Measurements from ENCODE around the gene RUNX1.
"Not testable (repeated sequence)": the region's sequence is repeated elsewhere in the genome, so short reads cannot be mapped to it uniquely, and the experiment has no call there.

RUNX1 gene

GRCh38 chr21:34966881-34967280 is 82.2 kb downstream of the RUNX1 start:
- not testable (repeated sequence) for DNase-seq

GRCh38 chr21:34965200-34966174 is 83.6 kb downstream of the RUNX1 start:
- no peak for DNase-seq

DNA sequence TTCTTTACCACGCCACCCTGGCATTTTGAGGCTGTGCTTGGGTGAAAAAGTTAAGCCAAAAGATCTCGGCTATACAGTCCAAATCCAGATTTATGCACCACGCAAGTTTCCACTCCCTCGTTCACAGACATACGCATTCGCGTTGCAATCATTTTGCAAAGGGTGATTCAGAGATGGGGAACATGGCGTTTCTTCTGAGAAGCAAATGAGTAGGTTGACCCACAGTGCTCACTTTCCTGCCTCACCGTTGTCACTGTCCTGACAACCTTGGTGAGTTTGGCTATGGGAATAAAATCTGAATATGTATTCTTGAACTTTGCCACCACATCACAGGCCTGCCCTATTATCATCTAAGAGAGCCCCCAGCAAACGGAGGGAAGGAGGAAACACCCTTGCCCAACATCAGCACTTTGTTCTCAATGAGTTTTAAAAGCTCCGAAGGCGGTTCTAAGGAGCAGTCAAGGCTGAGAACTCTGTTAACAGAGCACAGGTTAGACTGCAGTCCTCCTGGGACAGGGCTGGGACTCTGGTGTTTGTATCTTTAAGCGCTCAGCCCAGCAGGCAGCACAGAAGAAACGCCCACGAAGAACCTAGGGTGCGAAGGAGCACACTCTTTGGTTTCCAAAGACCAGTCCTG is 86.4 kb downstream of the RUNX1 start:
- no peak for DNase-seq

- DNase-seq, result no peak
These were observed 87.0 kb downstream of the RUNX1 start for GRCh38 chr21:34962136-34962535.

DNA sequence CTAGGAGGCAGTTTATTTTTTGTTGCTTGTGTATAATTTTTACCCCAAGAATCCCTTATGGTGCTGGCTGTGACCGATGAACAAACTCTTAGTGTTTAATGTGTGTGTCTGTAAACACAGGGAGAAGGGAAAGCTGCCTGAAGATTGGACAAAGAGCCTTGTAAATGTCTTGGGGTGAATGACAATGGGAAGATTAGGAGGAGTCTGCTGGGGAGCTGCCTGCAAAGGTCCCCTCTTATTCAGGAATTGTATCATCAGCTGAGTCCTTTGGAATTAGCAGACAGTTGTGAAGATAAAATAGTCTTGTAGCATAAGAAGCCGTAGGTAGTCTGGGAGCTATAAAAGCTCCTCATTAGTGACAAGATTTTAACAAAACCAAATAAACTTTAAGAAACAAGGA is 88.4 kb downstream of the RUNX1 start:
- DNase-seq, result no peak

DNA sequence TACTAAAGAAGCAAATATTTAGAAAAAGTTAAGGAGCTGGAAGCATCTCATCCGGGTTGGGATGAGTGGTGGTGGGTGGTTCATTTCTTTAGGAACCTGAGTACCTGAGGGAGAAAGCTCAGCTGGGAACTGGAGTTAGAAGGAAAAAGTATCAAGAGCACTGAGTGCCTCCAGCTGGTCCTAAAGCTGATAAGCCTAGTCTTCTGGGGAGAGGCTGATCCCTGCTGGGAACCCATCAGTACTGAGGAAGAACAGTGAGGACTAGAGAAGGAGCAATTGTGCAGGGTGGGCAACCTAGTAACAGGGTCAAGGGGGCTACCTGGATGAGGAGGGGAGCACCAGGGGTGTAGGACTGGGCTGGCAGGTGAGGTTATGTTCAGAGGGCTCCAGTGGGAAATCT is 89.5 kb downstream of the RUNX1 start:
- no peak for DNase-seq

DNA sequence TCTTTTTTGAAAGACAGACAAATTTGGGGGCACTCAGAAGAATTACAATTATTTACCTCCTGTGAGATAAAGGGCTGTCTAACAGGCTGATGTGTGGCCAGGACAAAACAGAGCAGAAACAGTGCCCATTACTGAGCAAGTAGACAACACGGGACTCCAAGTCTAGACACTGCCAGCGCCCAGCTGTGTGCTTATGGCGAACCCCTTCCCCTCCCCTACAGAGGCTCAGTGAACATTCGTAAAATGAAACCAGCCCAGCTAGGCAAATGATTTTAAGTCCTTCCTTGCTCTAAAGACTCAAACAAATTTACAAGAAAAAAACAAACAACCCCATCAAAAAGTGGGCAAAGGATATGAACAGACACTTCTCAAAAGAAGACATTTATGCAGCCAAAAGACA is 91.1 kb downstream of the RUNX1 start:
- no peak for DNase-seq

DNA sequence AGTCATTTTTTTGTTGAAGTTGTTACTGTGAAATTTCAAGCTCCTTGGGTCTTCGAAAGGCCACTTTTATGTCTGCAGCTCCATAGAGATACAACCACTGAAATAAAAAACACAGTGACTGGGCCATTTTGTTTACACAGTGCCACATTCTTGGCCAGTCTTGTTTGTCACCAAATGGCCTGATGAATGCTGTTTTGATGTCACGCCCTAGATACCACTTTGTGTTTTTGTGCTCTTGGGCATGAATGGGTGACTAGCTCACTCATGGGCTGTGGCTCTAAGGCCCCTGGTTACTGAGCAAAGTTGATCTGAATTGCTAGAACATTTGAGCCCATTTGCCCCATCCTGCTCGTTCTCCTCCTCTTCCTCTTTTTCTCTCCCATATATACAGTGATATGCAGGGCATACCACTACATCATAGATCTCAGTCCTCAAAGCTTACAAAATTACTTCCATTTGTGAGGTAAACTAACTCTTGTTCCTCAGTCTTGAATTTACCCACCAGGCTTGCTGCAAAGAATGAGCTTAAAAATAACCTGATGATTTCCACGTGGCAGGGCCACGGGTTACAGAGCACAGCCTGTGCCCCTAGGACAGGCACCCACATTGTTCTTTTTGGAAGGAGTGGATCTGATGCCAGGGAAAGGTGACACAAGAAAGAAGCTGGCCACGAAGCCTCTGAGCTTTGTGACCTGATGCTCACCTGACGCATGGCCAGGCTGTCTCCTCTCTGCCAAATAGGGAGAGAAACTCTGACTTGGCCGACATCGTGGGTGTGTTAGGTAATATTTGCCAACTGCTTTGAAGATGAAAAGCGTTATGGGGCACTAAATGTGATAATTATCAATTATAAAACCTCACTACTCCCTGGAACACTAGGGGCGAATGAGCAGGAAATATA is 92.4 kb downstream of the RUNX1 start:
- no peak for DNase-seq

DNA sequence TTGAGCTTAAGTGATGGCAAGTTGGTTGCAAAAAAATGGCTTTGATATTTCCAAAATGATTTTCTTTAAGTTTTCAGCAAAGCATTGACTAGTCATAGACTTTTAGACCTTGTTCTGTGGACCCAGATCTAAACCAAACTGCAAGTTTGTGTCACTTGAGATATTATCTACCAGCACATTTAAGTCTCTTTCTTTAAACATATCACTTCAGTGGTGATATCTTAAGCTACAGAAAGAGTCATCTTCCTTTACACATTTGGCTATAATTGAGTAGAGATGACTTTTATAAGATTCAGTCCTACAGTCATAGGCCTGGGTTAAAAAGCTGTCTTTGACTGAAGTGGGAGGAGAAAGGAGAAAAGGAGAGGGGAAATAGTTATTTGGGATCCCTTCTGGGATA is 95.2 kb downstream of the RUNX1 start:
- DNase-seq, result no peak

DNA sequence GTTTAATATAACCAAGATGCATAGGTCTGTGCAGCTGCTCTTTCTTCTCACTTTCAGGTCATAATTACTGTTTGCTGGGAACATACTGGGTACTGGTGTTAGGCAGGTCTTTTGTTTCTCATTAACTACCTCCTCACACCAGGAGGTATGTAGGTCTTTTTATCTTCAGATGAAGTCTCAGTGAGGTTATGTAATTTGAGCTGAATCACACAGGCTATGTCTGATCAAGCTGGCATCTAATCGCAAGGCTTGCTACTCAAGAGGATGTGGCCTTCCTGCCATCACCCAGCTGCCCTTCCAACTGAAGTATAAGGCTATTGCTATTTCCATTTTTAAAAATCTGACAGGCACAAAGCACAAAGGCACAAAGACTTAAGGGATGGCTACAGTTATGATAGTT is 96.4 kb downstream of the RUNX1 start:
- DNase-seq, result peak; percentile 24

DNA sequence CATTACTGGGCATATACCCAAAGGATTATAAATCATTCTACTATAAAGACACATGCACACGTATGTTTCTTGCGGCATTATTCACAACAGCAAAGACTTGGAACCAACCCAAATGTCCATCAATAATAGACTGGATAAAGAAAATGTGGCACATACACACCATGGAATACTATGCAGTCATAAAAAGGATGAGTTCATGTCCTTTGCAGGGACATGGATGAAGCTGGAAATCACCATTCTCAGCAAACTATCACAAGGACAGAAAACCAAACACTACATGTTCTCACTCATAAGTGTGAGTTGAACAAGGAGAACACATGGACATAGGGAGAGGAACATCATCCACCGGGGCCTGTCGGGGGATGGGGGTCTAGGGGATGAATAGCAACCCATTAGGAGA is 97.2 kb downstream of the RUNX1 start:
- DNase-seq, result not testable (repeated sequence)

GRCh38 chr21:34950980-34951379 is 98.1 kb downstream of the RUNX1 start:
- DNase-seq, result peak; percentile 0

- DNase-seq, result no peak
These were observed 99.6 kb downstream of the RUNX1 start for GRCh38 chr21:34949499-34949898.

GRCh38 chr21:34949030-34949429 is 100.1 kb downstream of the RUNX1 start:
- DNase-seq, result no peak

DNA sequence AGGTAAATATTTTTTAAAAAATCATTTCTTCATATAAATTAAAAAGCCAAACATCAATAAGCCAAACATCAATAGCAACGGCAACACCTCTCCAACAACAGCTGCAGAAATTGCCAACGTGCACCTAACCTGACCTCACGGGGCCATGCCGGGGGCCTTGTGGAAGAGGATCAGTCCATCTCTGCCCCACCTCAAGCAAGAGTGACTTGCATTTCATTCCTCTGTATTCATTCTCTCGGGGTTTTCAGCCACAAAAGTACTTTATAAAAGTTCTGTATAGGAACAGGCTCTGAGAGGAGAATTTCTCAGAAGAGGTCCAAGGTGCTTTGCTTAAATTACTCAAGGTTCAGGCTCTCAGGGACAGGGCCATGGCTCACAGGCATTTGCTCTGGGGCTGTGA is 100.9 kb downstream of the RUNX1 start:
- no peak for DNase-seq

DNA sequence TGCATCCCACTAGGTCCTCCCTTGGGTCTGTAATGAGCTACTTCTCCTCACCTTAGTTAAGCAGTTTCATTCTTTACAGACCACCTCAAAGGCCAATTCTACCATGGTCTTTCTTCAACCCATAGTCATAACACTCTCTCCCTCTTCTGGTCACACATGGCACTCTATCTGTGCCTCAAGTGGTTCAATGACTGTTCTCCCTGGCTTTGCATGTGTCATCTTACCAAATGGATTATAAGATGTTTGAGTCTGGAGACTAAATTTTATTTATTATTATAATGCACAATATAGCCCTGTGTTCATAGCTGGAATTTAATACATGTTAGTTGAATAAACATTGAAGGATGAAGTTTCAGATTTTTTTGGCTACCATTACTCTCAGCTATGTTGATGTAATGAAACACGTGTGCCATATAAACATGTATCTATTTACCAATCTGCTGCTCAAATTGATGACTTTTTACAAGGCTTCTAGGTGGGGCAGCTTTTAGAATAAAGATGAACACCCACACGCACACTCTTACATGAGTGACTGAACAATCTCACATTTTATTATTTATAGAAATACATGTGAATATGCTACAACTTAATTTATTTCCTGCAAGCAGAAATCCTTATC is 102.1 kb downstream of the RUNX1 start:
- no peak for DNase-seq

DNA sequence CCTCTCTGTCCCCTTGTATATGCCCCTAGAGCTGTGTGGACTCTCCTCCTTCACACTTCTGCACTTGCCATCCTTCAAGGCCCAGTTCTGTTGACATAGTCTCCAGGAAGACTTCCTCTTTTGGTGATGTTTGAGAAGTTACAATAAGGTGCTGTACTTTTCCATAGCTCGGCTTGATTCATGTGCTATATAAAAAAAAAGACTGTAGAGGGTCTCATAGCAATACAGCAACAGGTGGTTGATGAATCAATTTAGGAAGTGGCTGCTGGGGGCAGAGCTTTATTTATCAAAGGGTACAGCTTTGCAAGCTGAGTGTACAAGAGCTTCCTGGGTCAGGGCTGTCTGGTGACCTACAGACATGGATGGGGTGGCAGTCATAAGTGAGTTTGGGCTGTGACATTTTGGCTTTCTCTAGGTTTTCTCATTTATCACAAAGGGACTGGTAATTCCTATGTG is 102.7 kb downstream of the RUNX1 start:
- DNase-seq, result no peak

DNA sequence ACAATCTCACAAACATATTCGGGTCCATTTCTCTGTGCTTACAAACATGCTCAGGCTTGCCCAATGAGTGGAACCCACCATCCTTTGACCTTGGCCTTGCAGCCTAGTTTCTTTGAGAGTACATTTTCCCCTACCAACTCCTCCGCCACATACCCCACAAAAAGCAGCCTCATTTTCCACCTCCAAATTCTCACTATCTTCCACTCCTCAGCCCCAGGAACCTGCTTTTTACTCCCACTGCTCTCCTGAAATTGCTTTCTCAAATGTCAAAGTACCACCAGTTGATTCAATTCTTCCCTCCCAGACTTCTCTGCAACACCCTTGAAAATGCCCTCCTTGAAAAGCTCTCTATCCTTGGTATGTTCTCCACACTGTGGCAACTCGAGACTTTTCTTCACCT is 103.8 kb downstream of the RUNX1 start:
- no peak for DNase-seq

GRCh38 chr21:34944015-34944755 is 104.9 kb downstream of the RUNX1 start:
- DNase-seq, result no peak

DNA sequence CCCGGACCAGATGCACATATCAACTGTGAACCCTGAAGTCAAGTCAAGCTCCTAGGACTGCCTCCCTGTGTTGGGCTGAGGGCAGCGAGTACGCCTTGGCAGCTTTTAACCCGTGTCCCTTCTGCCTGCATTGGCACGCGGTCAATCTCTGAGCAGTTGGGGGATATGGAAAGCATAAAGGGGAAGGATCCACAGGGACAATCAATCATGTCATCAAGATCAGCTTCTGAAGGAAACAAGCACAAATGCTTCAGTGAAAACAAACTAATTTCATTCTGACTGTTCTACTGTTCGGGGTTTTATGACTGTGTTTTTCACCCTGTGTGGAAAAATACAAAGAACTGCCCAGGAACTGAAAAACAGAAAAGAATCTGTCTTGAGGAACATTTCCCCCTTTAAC is 106.2 kb downstream of the RUNX1 start:
- DNase-seq, result no peak

DNA sequence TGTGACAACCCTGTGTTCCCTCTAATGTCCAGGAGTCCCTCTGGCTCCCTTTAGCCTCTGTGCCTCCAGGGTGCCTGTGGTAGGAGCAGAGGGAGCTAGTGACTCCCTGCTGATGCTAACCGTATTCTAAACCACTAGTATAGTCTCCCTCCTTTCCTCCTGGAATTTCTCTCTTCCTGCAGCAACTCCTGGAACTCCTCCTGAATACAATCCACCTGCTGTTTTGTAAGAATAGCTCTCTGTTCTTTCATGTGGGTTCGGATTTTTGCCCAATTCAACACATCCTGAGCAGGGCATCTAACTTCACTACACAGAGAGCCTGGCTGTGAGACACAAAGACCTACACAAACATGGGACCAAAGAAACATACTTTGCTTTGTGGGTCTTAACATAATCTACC is 107.9 kb downstream of the RUNX1 start:
- DNase-seq, result no peak

Measured in NCI-H774 (cell line).